ENCODE results near the gene RRM1.

DNA sequence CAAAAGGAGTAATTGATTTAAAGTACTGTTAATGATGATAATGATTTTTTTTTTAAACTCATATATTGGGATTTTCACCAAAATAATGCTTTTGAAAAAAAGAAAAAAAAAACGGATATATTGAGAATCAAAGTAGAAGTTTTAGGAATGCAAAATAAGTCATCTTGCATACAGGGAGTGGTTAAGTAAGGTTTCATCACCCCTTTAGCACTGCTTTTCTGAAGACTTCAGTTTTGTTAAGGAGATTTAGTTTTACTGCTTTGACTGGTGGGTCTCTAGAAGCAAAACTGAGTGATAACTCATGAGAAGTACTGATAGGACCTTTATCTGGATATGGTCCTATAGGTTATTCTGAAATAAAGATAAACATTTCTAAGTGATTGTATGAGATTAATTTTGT, 43.9 kb downstream of the RRM1 start:
- TF ChIP-seq CREM (CRISPR knock-in tag; IDR thresholded peaks at IDR 0.05) = no peak
- TF ChIP-seq, protein P1, sequence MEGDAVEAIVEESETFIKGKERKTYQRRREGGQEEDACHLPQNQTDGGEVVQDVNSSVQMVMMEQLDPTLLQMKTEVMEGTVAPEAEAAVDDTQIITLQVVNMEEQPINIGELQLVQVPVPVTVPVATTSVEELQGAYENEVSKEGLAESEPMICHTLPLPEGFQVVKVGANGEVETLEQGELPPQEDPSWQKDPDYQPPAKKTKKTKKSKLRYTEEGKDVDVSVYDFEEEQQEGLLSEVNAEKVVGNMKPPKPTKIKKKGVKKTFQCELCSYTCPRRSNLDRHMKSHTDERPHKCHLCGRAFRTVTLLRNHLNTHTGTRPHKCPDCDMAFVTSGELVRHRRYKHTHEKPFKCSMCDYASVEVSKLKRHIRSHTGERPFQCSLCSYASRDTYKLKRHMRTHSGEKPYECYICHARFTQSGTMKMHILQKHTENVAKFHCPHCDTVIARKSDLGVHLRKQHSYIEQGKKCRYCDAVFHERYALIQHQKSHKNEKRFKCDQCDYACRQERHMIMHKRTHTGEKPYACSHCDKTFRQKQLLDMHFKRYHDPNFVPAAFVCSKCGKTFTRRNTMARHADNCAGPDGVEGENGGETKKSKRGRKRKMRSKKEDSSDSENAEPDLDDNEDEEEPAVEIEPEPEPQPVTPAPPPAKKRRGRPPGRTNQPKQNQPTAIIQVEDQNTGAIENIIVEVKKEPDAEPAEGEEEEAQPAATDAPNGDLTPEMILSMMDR (IDR thresholded peaks at IDR 0.05) = no peak
- TF ChIP-seq FOXJ3 (CRISPR knock-in tag; IDR thresholded peaks at IDR 0.05; ENCODE audit: borderline replicate concordance) = no peak
- TF ChIP-seq, protein P2, sequence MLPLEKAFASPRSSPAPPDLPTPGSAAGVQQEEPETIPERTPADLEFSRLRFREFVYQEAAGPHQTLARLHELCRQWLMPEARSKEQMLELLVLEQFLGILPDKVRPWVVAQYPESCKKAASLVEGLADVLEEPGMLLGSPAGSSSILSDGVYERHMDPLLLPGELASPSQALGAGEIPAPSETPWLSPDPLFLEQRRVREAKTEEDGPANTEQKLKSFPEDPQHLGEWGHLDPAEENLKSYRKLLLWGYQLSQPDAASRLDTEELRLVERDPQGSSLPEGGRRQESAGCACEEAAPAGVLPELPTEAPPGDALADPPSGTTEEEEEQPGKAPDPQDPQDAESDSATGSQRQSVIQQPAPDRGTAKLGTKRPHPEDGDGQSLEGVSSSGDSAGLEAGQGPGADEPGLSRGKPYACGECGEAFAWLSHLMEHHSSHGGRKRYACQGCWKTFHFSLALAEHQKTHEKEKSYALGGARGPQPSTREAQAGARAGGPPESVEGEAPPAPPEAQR (CRISPR knock-in tag; IDR thresholded peaks at IDR 0.05) = no peak
- TF ChIP-seq, protein P3, sequence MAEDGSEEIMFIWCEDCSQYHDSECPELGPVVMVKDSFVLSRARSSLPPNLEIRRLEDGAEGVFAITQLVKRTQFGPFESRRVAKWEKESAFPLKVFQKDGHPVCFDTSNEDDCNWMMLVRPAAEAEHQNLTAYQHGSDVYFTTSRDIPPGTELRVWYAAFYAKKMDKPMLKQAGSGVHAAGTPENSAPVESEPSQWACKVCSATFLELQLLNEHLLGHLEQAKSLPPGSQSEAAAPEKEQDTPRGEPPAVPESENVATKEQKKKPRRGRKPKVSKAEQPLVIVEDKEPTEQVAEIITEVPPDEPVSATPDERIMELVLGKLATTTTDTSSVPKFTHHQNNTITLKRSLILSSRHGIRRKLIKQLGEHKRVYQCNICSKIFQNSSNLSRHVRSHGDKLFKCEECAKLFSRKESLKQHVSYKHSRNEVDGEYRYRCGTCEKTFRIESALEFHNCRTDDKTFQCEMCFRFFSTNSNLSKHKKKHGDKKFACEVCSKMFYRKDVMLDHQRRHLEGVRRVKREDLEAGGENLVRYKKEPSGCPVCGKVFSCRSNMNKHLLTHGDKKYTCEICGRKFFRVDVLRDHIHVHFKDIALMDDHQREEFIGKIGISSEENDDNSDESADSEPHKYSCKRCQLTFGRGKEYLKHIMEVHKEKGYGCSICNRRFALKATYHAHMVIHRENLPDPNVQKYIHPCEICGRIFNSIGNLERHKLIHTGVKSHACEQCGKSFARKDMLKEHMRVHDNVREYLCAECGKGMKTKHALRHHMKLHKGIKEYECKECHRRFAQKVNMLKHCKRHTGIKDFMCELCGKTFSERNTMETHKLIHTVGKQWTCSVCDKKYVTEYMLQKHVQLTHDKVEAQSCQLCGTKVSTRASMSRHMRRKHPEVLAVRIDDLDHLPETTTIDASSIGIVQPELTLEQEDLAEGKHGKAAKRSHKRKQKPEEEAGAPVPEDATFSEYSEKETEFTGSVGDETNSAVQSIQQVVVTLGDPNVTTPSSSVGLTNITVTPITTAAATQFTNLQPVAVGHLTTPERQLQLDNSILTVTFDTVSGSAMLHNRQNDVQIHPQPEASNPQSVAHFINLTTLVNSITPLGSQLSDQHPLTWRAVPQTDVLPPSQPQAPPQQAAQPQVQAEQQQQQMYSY (CRISPR knock-in tag; IDR thresholded peaks at IDR 0.05) = no peak
- TF ChIP-seq RORB (CRISPR knock-in tag; IDR thresholded peaks at IDR 0.05) = no peak

Measured in WTC11 (cell line).